HG03521 (cell line): ENCODE measurements around the gene BLOC1S5.
"Not testable (repeated sequence)": the region's sequence is repeated elsewhere in the genome, so short reads cannot be mapped to it uniquely, and the experiment has no call there.

Experiments
- ATAC-seq: cut with Tn5 transposase; IDR thresholded peaks from one replicate; pipeline ENCODE4 v1.9.1; 2021; ENCODE audit warnings: mild to moderate bottlenecking, moderate library complexity; ENCODE audit not compliant: unreplicated experiment

The BLOC1S5 gene

DNA sequence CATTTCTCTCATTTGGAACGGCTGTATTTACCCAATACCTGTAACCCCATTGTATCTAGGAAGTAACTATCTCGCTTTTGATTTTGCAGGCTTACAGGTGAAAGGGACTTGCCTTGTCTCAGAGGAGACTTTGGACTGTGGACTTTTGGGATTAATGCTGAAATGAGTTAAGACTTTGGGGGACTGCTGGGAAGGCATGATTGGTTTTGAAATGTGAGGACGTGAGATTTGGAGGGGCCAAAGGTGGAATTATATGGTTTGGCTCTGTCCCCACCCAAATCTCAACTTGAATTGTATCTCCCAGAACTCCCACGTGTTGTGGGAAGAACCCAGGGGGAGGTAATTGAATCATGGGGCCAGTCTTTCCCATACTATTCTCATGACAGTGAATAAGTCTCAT lies 18.4 kb downstream of the BLOC1S5 start:
- ATAC-seq, result not testable (repeated sequence)

GRCh38 chr6:8043221-8043620 lies 21.0 kb downstream of the BLOC1S5 start:
- no peak for ATAC-seq

DNA sequence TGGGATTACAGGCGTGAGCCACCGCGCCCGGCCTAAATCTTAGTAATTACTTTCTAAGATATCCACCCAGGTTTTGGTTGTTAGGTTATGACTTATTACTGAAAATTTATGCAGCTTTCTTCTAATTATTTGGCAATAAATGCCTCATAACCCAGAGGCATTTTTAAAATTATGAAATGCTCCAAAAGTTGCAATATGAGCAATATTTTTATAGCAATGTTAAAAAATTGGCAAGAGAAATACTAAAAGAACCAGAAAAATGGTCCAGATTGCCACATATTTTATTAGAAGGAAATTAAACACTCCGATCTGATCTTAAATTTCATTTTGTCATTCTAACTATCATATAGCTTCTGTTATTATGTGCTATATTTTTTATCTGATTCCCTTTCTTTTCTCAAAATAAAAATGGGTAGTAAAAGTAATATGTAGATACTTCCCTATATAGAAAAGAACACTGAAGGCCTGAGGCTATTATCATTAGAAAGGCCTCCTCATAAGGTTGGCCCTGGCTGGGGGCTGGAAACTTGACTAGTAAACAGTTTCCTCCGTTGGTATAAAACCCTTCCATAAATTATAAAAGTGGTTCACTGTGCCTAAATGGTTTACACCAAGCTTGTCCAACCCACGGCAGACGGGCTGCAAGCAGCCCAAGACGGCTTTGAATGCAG lies 22.1 kb downstream of the BLOC1S5 start:
- ATAC-seq, result no peak

- not testable (repeated sequence) for ATAC-seq
Observed at GRCh38 chr6:8034107-8034506, 30.1 kb downstream of the BLOC1S5 start.

- ATAC-seq, result no peak
Observed at GRCh38 chr6:8030920-8031319, 33.3 kb downstream of the BLOC1S5 start.

GRCh38 chr6:8029243-8029870 lies 34.8 kb downstream of the BLOC1S5 start:
- no peak for ATAC-seq

- no peak for ATAC-seq
Observed at GRCh38 chr6:8027965-8028651, 36.1 kb downstream of the BLOC1S5 start.

- ATAC-seq, result no peak
Observed at GRCh38 chr6:8026800-8027199, 37.4 kb downstream of the BLOC1S5 start.

- ATAC-seq, result no peak
Observed at GRCh38 chr6:8025191-8025590, 39.0 kb downstream of the BLOC1S5 start.

- ATAC-seq, result no peak
Observed at GRCh38 chr6:8023638-8024037, 40.6 kb downstream of the BLOC1S5 start.

DNA sequence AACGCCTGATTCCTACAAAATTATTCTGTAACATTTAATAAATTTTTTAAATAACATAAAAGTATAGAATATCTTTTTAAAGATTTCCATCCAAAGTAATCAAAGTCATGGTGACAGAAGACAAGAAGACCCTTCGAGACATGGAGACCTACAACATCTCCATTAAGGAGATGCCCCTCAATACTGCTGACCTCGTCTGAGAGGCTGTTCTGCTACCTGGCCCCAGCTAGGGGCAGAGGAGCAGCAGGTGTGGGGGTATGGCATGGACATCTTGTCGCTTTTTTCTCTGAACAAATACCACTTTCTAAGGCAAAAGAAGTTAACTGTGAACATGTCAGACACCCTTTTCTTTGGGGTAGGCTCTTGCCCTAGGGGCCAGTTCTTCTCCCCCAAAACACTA lies 44.1 kb downstream of the BLOC1S5 start:
- no peak for ATAC-seq

DNA sequence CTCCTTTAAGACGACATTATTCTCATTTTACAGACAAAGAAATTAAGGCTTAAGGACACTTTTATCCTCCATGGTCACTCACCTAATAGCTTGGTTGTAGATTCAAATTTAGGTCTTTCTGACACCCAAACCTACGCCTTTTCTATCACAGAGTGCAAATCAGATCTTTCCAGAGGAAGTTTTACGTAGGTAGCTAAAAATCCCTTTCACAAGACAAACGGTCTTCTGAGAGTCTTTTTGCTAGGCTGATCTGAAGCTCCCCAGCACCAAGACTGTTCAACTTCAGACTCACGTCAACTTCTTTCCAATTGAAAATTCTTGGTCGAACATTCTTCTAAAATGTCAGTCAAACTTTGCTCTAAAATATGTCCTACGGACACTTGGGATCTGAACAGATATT lies 46.5 kb downstream of the BLOC1S5 start:
- no peak for ATAC-seq

DNA sequence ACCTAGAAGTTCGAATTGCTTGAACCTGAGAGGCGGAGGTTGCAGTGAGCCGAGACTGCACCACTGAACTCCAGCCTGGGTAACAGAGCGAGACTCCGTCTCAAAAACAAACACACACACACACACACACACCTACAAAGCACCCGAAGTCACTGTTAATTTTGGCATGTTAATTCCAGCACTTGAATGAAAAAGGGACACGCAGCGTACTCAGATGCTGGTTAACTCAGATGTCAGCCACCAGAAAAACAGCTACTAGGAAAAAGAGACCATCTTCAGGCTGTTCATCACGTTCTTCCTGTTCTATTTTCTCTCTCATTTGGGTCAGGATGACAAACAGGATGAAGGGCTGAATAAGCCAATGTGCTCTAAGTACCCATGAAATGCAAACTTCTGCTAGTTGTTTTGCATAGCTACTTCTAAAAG lies 46.9 kb downstream of the BLOC1S5 start:
- peak; percentile 78 for ATAC-seq

DNA sequence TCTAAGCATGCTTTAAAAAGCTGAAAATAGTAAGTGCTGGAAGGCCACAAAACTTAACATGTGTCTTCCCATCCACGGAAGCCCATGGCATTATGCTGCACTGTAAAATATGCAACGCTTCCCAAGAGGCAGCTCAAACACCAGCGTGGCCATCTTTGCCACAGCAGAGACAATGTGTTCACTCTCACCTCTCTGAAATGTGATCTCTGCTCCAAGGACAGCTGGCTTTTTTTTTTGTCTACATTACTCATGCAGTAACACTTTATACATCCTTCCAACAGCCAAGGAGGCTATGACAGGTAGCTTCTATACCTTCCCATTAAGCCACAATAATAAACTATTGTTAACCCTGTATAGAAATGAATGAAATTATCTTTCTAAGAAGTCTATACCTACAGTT lies 49.2 kb downstream of the BLOC1S5 start:
- ATAC-seq, result no peak

GRCh38 chr6:8013763-8014162 lies 50.4 kb downstream of the BLOC1S5 start:
- no peak for ATAC-seq

- ATAC-seq, result no peak
Observed at GRCh38 chr6:8006208-8006607, 58.0 kb downstream of the BLOC1S5 start.

DNA sequence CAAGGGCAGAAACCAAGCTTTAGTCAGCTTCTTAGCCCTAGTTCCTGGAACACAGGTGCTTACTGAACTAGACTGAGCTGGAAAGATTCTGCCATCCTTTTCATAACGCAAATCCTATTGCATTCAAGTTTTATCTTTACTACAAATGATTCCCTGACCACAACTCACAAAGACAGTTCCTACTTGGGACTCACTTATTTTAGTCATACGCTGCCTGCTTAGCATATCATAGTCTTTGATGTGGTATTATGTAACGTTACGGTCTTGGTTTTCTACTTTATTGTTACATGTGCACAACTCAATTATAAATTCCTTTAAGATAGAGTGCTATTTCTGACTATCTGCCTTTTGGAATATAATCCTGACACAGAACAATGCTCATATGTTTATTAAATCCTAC lies 59.1 kb downstream of the BLOC1S5 start:
- no peak for ATAC-seq

DNA sequence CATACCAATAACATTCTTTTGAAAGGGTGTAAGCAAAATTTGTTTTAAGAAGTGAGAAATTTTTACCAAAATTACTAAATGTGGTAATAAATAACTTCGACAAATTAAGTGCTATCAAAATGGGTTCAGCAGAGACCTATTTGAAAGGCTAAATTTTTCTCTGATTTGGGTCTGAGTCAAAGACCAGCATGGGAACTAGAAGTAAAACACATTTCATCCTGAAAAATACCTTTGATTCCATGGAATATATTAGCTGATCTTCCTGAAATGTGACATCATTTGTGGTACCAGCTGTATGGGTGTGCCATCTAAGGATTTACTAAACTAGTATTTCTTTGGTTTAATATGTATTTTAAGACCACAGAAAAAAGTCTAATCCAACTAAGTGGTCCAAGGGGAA lies 63.6 kb downstream of the BLOC1S5 start:
- ATAC-seq, result no peak

GRCh38 chr6:8000188-8000596 lies 64.0 kb downstream of the BLOC1S5 start:
- no peak for ATAC-seq

DNA sequence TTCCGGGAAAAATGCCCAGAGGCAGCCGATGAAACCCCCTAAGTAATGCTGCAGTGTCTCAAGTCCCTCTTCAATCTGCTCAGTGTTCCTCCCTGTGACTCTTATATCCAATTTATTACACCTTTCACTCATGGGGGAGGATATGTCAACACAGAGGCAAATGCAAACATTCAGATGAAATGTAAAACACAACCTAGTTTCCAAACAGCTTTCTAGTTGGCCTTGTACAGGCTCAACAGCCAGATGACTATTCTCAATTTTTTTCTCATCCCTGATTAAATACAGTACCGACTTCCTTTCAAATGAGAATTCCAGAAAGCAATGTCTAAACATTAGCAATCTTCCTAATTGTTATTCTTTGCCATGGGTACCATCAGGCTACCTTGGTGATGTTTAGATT lies 65.0 kb downstream of the BLOC1S5 start:
- no peak for ATAC-seq

- no peak for ATAC-seq
Observed at GRCh38 chr6:7998103-7998725, 66.0 kb downstream of the BLOC1S5 start.

- ATAC-seq, result no peak
Observed at GRCh38 chr6:7997286-7997685, 66.9 kb downstream of the BLOC1S5 start.
